ENCODE measurements around the gene SLC9A7. TPM values are rescaled to one million over a fixed set of nuclear protein-coding genes. Genes with fewer than 3 reads are reported as not detected.

Gene SLC9A7
- total and polyA plus RNA-seq, 2 experiments from 2014 or later = 14.1 to 52.9 TPM

DNA sequence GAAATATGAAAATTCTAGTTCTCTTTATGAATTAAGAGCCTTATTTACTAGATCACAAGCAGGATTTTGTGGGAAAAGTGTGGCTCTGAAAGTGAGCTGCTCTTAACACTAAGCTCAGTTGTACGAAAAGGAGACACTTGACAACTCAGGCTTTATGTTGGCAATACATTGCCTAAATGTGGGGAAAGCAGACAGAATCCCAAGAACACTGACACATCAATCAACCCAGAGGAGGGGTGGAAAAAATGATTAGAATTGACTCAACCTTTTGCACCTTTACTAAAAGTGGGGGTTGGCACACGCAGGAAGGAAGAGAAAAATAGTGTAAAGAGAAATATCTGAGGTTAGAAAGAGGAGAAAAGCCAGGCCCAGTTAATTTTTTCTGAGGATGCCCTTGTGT is 123.7 kb downstream of the SLC9A7 start:
- peaks cover 39% of the 10 kb centered on the region for H3K4me1 ChIP-seq (ENCODE audit: insufficient read depth)
- WGBS, 2 experiments (ENCODE audit: low coverage in 1 of 2, low lambda C conversion rate in 2 of 2, missing lambda C conversion rate in 2 of 2) = 100% methylated on average over 2 of the region's 2 CpGs
- peaks cover 24% of the 10 kb centered on the region; the same call in 1 of the 2 replicates for H3F3A ChIP-seq (ENCODE audit: insufficient read depth)
- no peak for DNase-seq
- H3K4me3 ChIP-seq = no peak overlapping the region
- no peak overlapping the region for H2AFZ ChIP-seq
- H3K36me3 ChIP-seq (ENCODE audit: low read depth) = no peaks in the 10 kb centered on the region
- TF ChIP-seq EZH2 (IDR thresholded peaks at IDR 0.05; ENCODE audit: insufficient read depth, poor library complexity, severe bottlenecking) (no peak), EZH2phosphoT487 (IDR thresholded peaks at IDR 0.05; ENCODE audit: insufficient read depth, low read depth) (no peak)
- no peak overlapping the region for H3K9ac ChIP-seq
- H3K9me2 ChIP-seq (ENCODE audit: insufficient read depth) = no peaks in the 10 kb centered on the region
- in situ Hi-C loops (cut with MboI) = no loop called here
- H4K20me1 ChIP-seq (ENCODE audit: insufficient read depth) = no peaks in the 10 kb centered on the region; the same call in 1 of the 2 replicates
- H3K79me2 ChIP-seq (ENCODE audit: insufficient read depth) = no peaks in the 10 kb centered on the region
- no peak overlapping the region for H3K27ac ChIP-seq
- no peak overlapping the region for H3K4me2 ChIP-seq (ENCODE audit: unreplicated experiment)
- no peaks in the 10 kb centered on the region for H3K27me3 ChIP-seq (replicated peaks; ENCODE audit: insufficient read depth)
- H3K9me3 ChIP-seq (ENCODE audit: low read depth) = no peaks in the 10 kb centered on the region

DNA sequence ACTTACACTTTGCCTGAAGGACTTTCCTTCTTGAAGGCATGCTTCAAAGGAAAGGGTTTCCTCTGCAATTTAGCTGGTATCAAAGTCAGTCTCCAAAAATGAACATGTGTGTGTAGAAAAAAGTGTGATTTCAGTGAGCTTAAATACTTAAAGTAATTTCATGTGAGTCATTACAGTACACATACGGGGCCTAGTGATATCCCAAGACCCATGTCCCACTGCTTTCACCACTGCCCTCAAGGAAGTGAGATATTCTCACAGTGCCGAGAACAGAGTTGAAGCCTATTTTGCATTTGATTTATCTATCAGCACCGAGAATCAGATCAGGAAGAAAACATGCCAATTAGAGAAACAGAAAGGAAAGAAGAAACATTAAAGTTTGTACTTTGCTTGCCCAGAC is 124.3 kb downstream of the SLC9A7 start:
- Histone ChIP-seq H3K27me3 (replicated peaks; ENCODE audit: insufficient read depth) (no peaks in the 10 kb centered on the region), H3K9me3 (ENCODE audit: low read depth) (no peaks in the 10 kb centered on the region), H3K4me1 (ENCODE audit: insufficient read depth) (peaks cover 45% of the 10 kb centered on the region), H3K4me2 (ENCODE audit: unreplicated experiment) (no peak overlapping the region), H3K4me3 (no peak overlapping the region), H3K27ac (no peak overlapping the region), H2AFZ (no peak overlapping the region), H4K20me1 (ENCODE audit: insufficient read depth) (no peaks in the 10 kb centered on the region; the same call in 1 of the 2 replicates), H3K36me3 (ENCODE audit: low read depth) (no peaks in the 10 kb centered on the region), H3K79me2 (ENCODE audit: insufficient read depth) (no peaks in the 10 kb centered on the region), H3F3A (ENCODE audit: insufficient read depth) (peaks cover 29% of the 10 kb centered on the region; the same call in 1 of the 2 replicates), H3K9me2 (ENCODE audit: insufficient read depth) (no peaks in the 10 kb centered on the region), H3K9ac (no peak overlapping the region)
- WGBS, 2 experiments (ENCODE audit: low coverage in 1 of 2, low lambda C conversion rate in 2 of 2, missing lambda C conversion rate in 2 of 2) = 45 to 51% methylated on average over 3 of the region's 3 CpGs
- TF ChIP-seq EZH2 (IDR thresholded peaks at IDR 0.05; ENCODE audit: insufficient read depth, poor library complexity, severe bottlenecking) (no peak), EZH2phosphoT487 (IDR thresholded peaks at IDR 0.05; ENCODE audit: insufficient read depth, low read depth) (no peak)
- in situ Hi-C loops (cut with MboI) = no loop called here
- peak; percentile 26 for DNase-seq

GRCh38 chrX:46630141-46630540 is 128.8 kb downstream of the SLC9A7 start:
- TF ChIP-seq EZH2phosphoT487 (IDR thresholded peaks at IDR 0.05; ENCODE audit: insufficient read depth, low read depth) (no peak), EZH2 (IDR thresholded peaks at IDR 0.05; ENCODE audit: insufficient read depth, poor library complexity, severe bottlenecking) (no peak)
- Histone ChIP-seq H3K4me1 (ENCODE audit: insufficient read depth) (peaks cover 42% of the 10 kb centered on the region), H3K36me3 (ENCODE audit: low read depth) (no peaks in the 10 kb centered on the region), H3K9me2 (ENCODE audit: insufficient read depth) (no peaks in the 10 kb centered on the region), H3K27ac (peak overlapping the region; percentile 81), H3K4me2 (ENCODE audit: unreplicated experiment) (no peak overlapping the region), H4K20me1 (ENCODE audit: insufficient read depth) (no peaks in the 10 kb centered on the region; the same call in 1 of the 2 replicates), H3K4me3 (no peak overlapping the region), H3K27me3 (replicated peaks; ENCODE audit: insufficient read depth) (no peaks in the 10 kb centered on the region), H3K9ac (no peak overlapping the region), H3K79me2 (ENCODE audit: insufficient read depth) (no peaks in the 10 kb centered on the region), H2AFZ (no peak overlapping the region), H3K9me3 (ENCODE audit: low read depth) (no peaks in the 10 kb centered on the region), H3F3A (ENCODE audit: insufficient read depth) (peaks cover 22% of the 10 kb centered on the region)
- in situ Hi-C loops (cut with MboI) = no loop called here
- WGBS, 2 experiments (ENCODE audit: low coverage in 1 of 2, low lambda C conversion rate in 2 of 2, missing lambda C conversion rate in 2 of 2) = 100% methylated on average over 1 of the region's 1 CpG
- DNase-seq = peak; percentile 53

DNA sequence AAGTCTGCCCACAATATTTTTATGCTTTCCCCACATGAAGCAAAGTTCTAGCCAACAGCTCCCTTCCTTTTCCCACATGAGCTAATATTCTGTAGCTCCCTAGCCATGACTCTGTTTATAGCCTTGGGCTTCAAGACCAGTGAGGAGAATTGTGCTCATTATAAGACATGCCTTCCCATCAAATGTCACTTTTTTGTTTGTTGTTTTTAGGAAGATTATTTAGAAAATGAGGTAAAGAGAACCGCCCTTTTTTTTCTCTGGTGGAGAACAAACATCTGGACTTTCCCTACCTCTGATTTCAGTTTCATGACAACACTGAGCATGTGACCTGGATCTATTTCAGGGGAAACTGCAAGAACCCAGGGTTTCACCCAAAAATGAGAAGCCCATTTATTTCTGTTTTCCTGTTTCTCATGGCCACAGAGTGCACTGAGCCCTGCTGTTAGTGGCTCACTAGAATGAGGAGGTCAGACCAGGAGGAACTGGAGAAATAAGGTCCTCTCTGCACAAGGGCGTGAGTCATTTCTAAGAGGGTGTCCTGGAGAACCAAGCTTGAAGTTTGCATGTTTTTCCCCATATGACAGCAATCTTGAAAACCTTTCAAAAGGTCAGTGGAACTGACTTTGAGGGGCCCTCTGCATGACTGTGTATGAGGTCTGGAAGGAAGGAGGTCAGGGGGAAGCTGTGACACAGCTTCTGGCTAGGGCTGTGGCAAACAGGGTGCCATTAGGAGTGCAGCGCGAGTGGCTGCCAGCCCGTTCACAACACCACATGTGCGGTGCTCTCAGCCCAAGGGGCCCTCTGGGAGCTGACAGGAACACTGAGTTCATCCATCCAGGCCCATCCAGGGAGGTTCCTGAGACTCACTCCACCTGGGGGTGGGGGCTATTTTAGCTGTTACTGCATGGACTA is 130.2 kb downstream of the SLC9A7 start:
- Histone ChIP-seq H3F3A (ENCODE audit: insufficient read depth) (peaks cover 22% of the 10 kb centered on the region), H3K27ac (peak overlapping the region; percentile 81), H3K4me1 (ENCODE audit: insufficient read depth) (peaks cover 32% of the 10 kb centered on the region), H3K9ac (peak overlapping the region; percentile 48), H3K79me2 (ENCODE audit: insufficient read depth) (no peaks in the 10 kb centered on the region), H3K9me2 (ENCODE audit: insufficient read depth) (no peaks in the 10 kb centered on the region), H4K20me1 (ENCODE audit: insufficient read depth) (no peaks in the 10 kb centered on the region; the same call in 1 of the 2 replicates), H3K36me3 (ENCODE audit: low read depth) (no peaks in the 10 kb centered on the region), H3K4me3 (no peak overlapping the region), H3K27me3 (replicated peaks; ENCODE audit: insufficient read depth) (no peaks in the 10 kb centered on the region), H3K4me2 (ENCODE audit: unreplicated experiment) (peak overlapping the region; percentile 43), H2AFZ (no peak overlapping the region), H3K9me3 (ENCODE audit: low read depth) (no peaks in the 10 kb centered on the region)
- DNase-seq = peak; percentile 76
- TF ChIP-seq EZH2 (IDR thresholded peaks at IDR 0.05; ENCODE audit: insufficient read depth, poor library complexity, severe bottlenecking) (no peak), EZH2phosphoT487 (IDR thresholded peaks at IDR 0.05; ENCODE audit: insufficient read depth, low read depth) (no peak)
- WGBS, 2 experiments (ENCODE audit: low coverage in 1 of 2, low lambda C conversion rate in 2 of 2, missing lambda C conversion rate in 2 of 2) = 0 to 4% methylated on average over 4 to 6 of the region's 6 CpGs
- in situ Hi-C loops (cut with MboI) = no loop called here
